ENCODE results near the gene ABCG8. TPM values are rescaled to one million over a fixed set of nuclear protein-coding genes. Genes with fewer than 3 reads are reported as not detected.

The ABCG8 gene
- total RNA-seq, 4 donors from 2014 or later: not detected

DNA sequence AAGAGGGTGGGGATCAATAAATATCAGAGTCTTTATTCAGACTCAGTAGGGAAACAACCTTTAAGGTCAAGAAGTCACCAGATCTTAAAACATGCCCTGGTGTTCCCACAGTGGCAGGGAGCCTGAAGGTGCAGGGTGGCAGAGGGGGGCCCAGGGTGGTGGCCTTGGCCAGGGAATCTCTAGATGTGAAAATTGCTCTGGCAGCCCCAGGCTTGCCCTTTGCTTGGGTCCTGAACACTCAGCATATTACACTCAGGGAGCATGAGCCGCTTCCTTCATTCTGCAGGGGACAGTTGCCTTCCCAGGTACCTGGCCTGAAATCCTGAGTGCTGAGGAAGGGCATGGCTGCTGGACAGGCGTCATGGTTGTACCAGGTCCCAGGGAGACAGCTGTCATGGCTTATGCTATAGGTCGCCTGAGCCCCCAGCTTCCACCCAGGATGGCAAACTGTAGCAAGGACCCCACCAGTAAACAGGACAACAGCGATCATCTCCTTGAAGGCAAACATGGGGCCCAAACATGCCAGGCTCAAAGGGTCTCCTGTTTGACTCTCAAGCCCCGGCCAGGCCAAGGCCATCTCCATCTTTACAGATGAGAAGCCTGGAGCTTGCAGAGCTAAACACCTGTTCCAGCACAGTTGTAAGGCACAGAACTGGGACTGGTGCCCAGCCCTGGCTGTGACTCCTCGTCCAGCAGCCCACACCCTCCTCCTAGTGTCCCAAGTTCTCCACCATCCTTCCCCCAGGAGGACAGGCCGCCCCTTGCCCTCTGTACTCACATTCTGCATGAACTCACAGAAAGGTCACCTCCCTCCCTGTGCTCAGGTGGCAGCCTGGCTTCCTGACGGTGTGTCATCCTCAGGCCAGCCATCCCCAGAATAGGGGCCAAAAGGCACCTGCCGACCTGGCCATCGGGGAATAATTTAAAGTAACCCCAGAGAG is 14.6 kb downstream of the ABCG8 start:
- H3K4me3 ChIP-seq (ENCODE audit: low read depth, poor library complexity, severe bottlenecking): no peak overlapping the region
- WGBS, 2 donors: 76 to 86% methylated on average over 10 of the region's 10 CpGs

DNA sequence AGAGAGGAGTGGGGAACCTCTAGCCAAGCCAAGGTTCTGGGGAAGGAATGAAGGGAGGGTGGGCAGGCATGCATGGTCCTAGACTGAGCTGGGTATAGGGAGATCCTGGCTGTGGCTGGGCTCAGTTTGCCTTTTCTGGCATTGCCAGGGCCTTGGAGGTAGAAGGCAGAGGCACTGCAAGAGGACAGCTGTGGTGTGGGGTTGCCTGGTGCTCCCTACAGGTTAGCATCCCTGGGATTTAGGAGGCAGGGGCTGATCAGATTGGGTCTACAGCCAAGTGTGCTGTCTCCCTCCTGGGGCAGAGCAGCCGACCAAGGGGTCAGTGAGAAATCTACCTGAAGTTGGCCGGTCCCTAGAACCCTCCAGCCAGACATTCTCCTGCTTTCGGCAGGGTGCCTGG is 15.9 kb downstream of the ABCG8 start:
- 69 to 74% methylated on average over 3 of the region's 3 CpGs for WGBS, 2 donors
- peak in 1 of 2 donors; percentile 32 for DNase-seq (ENCODE audit: low spot score in 2 of 2)
- intact Hi-C loops (cut with DNase I; ENCODE audit: low total_unique reads): no loop called here

More for the DNA sequence above, 14.6 kb downstream of the ABCG8 start:
- peak in 1 of 2 donors; percentile 75 for DNase-seq (ENCODE audit: low spot score in 2 of 2)
- no peak for TF ChIP-seq POLR2A (IDR thresholded peaks at IDR 0.05)
- TF ChIP-seq, protein P1, sequence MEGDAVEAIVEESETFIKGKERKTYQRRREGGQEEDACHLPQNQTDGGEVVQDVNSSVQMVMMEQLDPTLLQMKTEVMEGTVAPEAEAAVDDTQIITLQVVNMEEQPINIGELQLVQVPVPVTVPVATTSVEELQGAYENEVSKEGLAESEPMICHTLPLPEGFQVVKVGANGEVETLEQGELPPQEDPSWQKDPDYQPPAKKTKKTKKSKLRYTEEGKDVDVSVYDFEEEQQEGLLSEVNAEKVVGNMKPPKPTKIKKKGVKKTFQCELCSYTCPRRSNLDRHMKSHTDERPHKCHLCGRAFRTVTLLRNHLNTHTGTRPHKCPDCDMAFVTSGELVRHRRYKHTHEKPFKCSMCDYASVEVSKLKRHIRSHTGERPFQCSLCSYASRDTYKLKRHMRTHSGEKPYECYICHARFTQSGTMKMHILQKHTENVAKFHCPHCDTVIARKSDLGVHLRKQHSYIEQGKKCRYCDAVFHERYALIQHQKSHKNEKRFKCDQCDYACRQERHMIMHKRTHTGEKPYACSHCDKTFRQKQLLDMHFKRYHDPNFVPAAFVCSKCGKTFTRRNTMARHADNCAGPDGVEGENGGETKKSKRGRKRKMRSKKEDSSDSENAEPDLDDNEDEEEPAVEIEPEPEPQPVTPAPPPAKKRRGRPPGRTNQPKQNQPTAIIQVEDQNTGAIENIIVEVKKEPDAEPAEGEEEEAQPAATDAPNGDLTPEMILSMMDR (IDR thresholded peaks at IDR 0.05): no peak
- intact Hi-C loops (cut with DNase I; ENCODE audit: low total_unique reads): no loop called here

DNA sequence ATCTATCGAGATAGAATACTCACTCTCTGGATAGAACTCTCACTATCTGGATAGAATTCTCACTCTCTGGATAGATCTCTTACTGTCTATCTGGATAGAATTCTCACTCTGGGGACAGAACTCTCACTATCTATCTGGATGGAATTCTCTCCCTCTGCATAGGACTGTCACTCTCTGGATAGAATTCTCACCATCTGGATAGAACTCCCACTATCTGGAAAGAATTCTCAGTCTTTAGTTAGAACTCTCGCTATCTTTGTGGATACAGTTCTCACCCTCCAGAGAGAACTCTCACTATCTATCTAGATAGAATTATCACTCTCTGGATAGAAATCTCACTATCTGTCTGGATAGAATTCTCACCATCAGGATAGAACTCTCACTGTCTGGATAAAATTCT is 16.5 kb downstream of the ABCG8 start:
- intact Hi-C loops (cut with DNase I; ENCODE audit: low total_unique reads): no loop called here
- TF ChIP-seq, protein P1 (IDR thresholded peaks at IDR 0.05): no peak
- TF ChIP-seq POLR2A (IDR thresholded peaks at IDR 0.05): no peak
- 90% methylated on average over 2 of the region's 2 CpGs for WGBS, 2 donors
- no peak for DNase-seq (ENCODE audit: low spot score in 2 of 2)
- H3K4me3 ChIP-seq (ENCODE audit: low read depth, poor library complexity, severe bottlenecking): no peak overlapping the region

More for the DNA sequence above, 15.9 kb downstream of the ABCG8 start:
- TF ChIP-seq, protein P1 (IDR thresholded peaks at IDR 0.05): no peak
- no peak for TF ChIP-seq POLR2A (IDR thresholded peaks at IDR 0.05)
- H3K4me3 ChIP-seq (ENCODE audit: low read depth, poor library complexity, severe bottlenecking): no peak overlapping the region

DNA sequence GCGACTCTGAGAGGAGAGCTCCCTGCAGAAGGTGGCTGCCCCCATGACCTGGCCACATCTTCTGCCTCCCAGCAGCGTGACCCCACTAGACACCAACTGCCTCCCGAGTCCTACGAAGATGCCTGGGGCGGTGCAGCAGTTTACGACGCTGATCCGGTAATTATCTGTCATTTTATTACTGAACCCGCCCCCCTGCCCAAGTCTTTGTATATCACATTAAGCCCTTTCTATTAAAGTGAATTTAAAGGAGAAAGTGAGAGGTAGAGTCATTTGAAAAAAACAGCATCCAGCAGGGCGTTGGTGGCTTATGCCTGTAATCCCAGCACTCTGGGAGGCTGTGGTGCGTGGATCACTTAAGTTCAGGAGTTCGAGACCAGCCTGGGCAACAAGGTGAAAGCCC is 33.4 kb downstream of the ABCG8 start:
- 60 to 65% methylated on average over 12 of the region's 12 CpGs for WGBS, 2 donors
- no peak for TF ChIP-seq POLR2A (IDR thresholded peaks at IDR 0.05)
- TF ChIP-seq, protein P1 (IDR thresholded peaks at IDR 0.05): no peak

DNA sequence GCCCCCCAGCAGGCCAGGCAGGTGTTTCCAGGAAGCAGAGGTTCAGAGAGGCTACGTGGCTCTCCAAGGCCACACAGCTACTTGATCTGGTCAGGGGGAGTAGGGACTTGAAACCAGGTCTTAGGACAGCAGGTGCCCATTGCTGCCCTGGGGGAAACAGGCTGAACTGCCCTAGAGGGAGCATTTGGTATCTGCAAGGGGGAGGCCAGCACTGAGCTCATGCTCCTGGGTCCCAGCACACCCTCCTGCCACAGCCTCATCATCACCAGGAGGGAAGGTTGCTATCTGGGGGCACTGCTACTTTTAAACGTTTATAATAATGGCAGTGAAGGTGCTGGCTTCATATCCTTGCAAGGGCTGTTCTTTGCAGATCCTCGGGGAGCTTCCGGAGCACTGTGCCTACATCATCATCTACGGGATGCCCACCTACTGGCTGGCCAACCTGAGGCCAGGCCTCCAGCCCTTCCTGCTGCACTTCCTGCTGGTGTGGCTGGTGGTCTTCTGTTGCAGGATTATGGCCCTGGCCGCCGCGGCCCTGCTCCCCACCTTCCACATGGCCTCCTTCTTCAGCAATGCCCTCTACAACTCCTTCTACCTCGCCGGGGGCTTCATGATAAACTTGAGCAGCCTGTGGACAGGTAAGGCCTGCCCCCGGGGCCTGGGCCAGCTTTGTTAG is 36.1 kb downstream of the ABCG8 start:
- TF ChIP-seq, protein P1 (IDR thresholded peaks at IDR 0.05): no peak
- no peak for TF ChIP-seq POLR2A (IDR thresholded peaks at IDR 0.05)
- 83 to 85% methylated on average over 11 of the region's 11 CpGs for WGBS, 2 donors
- no peak overlapping the region for H3K4me3 ChIP-seq (ENCODE audit: low read depth, poor library complexity, severe bottlenecking)
- intact Hi-C loops (cut with DNase I; ENCODE audit: low total_unique reads): no loop called here
- peak in 1 of 2 donors; percentile 77 for DNase-seq (ENCODE audit: low spot score in 2 of 2)

More for the DNA sequence above, 33.4 kb downstream of the ABCG8 start:
- intact Hi-C loops (cut with DNase I; ENCODE audit: low total_unique reads): no loop called here
- no peak overlapping the region for H3K4me3 ChIP-seq (ENCODE audit: low read depth, poor library complexity, severe bottlenecking)
- no peak for DNase-seq (ENCODE audit: low spot score in 2 of 2)

All from lower leg skin (tissue), 4 donors.